Neural cell (in vitro differentiated cells): ENCODE data around the gene WDR36.

Experiments
- EP300 ChIP-seq: fragments of 450-650 bp; conservative IDR thresholded peaks from 2 replicates; pipeline ENCODE4 v1.6.1; 2014; ENCODE audit warnings: antibody characterized with exemption, mild to moderate bottlenecking, moderate library complexity; ENCODE audit not compliant: poor library complexity, severe bottlenecking
- EZH2 ChIP-seq: fragments of 200-600, 300-800 bp; shearing (Covaris generic), sonication (generic); IDR thresholded peaks from 2 replicates; pipeline ENCODE4 v1.6.1; 2014; ENCODE audit warnings: antibody characterized with exemption, low read length, borderline replicate concordance, mild to moderate bottlenecking; ENCODE audit not compliant: insufficient read depth, poor library complexity, severe bottlenecking
- MXI1 ChIP-seq: fragments of 450-650 bp; conservative IDR thresholded peaks from 2 replicates; pipeline ENCODE4 v1.6.1; 2014; ENCODE audit warnings: antibody characterized with exemption, mild to moderate bottlenecking; ENCODE audit not compliant: poor library complexity, severe bottlenecking
- POLR2AphosphoS5 ChIP-seq: IDR thresholded peaks from 2 replicates; pipeline ENCODE4 v1.6.1; 2012
- RAD21 ChIP-seq: fragments of 450-650 bp; conservative IDR thresholded peaks from 2 replicates; pipeline ENCODE4 v1.6.1; 2014; ENCODE audit warnings: antibody characterized with exemption, mild to moderate bottlenecking, moderate library complexity
- TAF1 ChIP-seq: IDR thresholded peaks from 2 replicates; pipeline ENCODE4 v1.6.1; 2012; ENCODE audit warnings: low read depth
- TF ChIP-seq, protein P1 (sequence below): fragments of 450-650 bp; IDR thresholded peaks from 2 replicates; pipeline ENCODE4 v1.5.1; 2014; ENCODE audit warnings: antibody characterized with exemption, mild to moderate bottlenecking, moderate library complexity; ENCODE audit not compliant: poor library complexity, severe bottlenecking
- TF ChIP-seq, protein P2 (sequence below): IDR thresholded peaks from 2 replicates; pipeline ENCODE4 v1.6.1; 2012; ENCODE audit warnings: borderline replicate concordance

DNA sequence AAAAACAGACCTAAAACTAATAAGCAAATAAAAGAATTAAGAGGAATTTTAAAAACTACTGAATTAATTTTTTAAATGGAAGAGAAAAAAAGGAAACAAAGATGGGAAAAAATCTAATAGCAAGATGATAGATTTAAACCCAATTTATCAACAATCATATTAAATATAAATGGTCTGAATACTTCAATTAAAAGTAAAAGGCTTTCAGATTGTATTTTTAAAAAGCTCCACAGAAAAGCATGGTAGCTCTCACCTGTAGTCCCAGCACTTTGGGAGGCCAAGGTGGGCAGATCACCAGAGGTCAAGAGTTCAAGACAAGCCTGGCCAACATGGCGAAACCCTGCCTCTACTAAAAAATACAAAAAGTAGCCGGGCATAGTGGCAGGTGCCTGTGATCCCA lies 32.0 kb upstream of the WDR36 start:
- TF ChIP-seq EZH2: no peak
- TF ChIP-seq, protein P1, sequence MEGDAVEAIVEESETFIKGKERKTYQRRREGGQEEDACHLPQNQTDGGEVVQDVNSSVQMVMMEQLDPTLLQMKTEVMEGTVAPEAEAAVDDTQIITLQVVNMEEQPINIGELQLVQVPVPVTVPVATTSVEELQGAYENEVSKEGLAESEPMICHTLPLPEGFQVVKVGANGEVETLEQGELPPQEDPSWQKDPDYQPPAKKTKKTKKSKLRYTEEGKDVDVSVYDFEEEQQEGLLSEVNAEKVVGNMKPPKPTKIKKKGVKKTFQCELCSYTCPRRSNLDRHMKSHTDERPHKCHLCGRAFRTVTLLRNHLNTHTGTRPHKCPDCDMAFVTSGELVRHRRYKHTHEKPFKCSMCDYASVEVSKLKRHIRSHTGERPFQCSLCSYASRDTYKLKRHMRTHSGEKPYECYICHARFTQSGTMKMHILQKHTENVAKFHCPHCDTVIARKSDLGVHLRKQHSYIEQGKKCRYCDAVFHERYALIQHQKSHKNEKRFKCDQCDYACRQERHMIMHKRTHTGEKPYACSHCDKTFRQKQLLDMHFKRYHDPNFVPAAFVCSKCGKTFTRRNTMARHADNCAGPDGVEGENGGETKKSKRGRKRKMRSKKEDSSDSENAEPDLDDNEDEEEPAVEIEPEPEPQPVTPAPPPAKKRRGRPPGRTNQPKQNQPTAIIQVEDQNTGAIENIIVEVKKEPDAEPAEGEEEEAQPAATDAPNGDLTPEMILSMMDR: no peak
- TF ChIP-seq, protein P2, sequence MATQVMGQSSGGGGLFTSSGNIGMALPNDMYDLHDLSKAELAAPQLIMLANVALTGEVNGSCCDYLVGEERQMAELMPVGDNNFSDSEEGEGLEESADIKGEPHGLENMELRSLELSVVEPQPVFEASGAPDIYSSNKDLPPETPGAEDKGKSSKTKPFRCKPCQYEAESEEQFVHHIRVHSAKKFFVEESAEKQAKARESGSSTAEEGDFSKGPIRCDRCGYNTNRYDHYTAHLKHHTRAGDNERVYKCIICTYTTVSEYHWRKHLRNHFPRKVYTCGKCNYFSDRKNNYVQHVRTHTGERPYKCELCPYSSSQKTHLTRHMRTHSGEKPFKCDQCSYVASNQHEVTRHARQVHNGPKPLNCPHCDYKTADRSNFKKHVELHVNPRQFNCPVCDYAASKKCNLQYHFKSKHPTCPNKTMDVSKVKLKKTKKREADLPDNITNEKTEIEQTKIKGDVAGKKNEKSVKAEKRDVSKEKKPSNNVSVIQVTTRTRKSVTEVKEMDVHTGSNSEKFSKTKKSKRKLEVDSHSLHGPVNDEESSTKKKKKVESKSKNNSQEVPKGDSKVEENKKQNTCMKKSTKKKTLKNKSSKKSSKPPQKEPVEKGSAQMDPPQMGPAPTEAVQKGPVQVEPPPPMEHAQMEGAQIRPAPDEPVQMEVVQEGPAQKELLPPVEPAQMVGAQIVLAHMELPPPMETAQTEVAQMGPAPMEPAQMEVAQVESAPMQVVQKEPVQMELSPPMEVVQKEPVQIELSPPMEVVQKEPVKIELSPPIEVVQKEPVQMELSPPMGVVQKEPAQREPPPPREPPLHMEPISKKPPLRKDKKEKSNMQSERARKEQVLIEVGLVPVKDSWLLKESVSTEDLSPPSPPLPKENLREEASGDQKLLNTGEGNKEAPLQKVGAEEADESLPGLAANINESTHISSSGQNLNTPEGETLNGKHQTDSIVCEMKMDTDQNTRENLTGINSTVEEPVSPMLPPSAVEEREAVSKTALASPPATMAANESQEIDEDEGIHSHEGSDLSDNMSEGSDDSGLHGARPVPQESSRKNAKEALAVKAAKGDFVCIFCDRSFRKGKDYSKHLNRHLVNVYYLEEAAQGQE: no peak
- TF ChIP-seq TAF1: no peak
- TF ChIP-seq RAD21: no peak
- no peak for TF ChIP-seq MXI1
- no peak for TF ChIP-seq POLR2AphosphoS5
- no peak for TF ChIP-seq EP300
